ENCODE results near the gene RHBDD3.

GRCh38 chr22:29277927-29278326 lies 10.1 kb upstream of the RHBDD3 start:
- TF ChIP-seq CTCF (IDR thresholded peaks at IDR 0.05; ENCODE audit: low read depth, low read length) (no peak), EZH2phosphoT487 (IDR thresholded peaks at IDR 0.05; ENCODE audit: low read depth) (no peak)
